NCI-H2171 (cell line): ENCODE results near the gene CEACAM4.
A peak's percentile ranks its signal among the peaks of the same experiment; 100 is the strongest.
"Not testable (repeated sequence)": the region's sequence is repeated elsewhere in the genome, so short reads cannot be mapped to it uniquely, and the experiment has no call there.

ENCODE experiments used
- DNase-seq: peaks from one replicate; lab custom pipeline; 2025; lab: John Stamatoyannopoulos, UW

The CEACAM4 gene

DNA sequence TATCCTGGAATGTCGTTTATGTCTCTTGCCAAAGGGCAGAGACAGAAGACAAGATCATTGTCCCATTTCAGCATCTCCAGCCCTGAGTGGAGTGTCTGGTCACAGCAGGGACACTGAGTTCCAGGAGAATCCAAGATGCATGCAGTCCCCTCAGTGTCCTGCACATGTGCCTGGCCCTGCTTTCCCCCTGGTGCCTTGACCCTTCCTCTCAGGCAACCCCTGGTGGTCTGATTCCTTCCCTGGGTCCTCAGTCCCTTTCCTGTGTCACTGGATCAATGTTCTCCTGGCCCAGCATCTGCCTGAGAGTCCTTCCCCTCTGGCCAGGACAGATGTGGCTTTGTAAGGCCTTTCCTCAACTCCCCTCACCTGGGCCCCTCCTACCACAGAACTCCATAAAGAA, 41.9 kb downstream of the CEACAM4 start:
- DNase-seq: no peak

DNA sequence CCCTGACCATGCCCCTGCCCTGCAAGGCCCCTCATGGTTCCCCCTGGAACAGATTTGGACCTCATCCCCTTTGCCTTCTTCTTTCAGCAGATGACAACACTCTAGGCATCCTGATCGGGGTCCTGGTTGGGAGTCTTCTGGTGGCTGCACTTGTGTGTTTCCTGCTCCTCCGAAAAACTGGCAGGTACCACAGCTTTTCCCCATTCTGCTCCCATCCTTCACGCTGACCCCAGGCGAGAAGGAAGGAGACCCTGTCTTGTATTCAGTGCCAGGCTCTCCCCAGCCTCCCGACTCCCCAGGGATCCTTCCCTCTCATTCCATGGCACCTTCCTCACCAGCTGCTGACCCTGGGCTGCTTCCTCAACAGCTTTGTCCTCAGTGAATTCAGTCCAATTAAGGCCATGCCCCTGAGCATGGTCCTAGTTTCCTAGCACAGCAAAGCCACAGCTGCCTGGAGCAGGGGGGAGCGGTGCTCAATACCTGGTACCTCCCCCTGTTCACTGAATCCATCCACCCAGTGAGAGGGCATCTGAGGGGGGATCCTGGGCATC, 42.5 kb downstream of the CEACAM4 start:
- no peak for DNase-seq

- not testable (repeated sequence) for DNase-seq
Observed at GRCh38 chr19:41582577-41583182, 44.2 kb downstream of the CEACAM4 start.

DNA sequence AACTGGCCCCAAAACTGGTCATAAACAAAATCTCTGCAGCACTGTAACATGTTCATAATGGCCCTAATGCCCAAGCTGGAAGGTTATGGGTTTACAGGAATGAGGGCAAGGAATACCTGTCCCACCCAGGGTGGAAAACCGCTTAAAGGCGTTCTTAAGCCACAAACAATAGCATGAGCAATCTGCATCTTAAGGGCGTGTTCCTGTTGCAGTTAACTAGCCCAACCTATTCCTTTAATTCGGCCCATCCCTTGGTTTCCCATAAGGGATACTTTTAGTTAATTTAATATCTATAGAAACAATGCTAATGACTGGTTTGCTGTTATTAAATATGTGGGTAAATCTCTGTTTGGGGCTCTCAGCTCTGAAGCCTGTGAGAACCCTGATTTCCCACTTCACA, 45.8 kb downstream of the CEACAM4 start:
- DNase-seq: not testable (repeated sequence)

GRCh38 chr19:41578886-41579285, 48.0 kb downstream of the CEACAM4 start:
- no peak for DNase-seq

- DNase-seq: no peak
Observed at GRCh38 chr19:41577833-41578232, 49.0 kb downstream of the CEACAM4 start.

GRCh38 chr19:41577144-41577830, 49.6 kb downstream of the CEACAM4 start:
- no peak for DNase-seq

GRCh38 chr19:41575998-41576397, 50.9 kb downstream of the CEACAM4 start, which contains the start of gene CEACAM21:
Gene CEACAM21, plus strand, starts transcription at chr19:41576166. Its CDS starts 109 bp downstream, at chr19:41576275.
- DNase-seq: no peak

- DNase-seq: peak; percentile 69
Observed at GRCh38 chr19:41570639-41571112, 56.2 kb downstream of the CEACAM4 start.

- no peak for DNase-seq
Observed at GRCh38 chr19:41570179-41570578, 56.7 kb downstream of the CEACAM4 start.

GRCh38 chr19:41569481-41570150, 57.3 kb downstream of the CEACAM4 start:
- no peak for DNase-seq
